H1 (cell line): ENCODE data around the gene CSKMT. TPM values are rescaled to one million over a fixed set of nuclear protein-coding genes. Genes with fewer than 3 reads are reported as not detected.

Source experiments
- CTCF ChIA-PET: fragments of 300-600 bp; sonication (Branson Sonifier 250); formaldehyde crosslinking; loops from one replicate; lab custom pipeline; 2021; ENCODE audit not compliant: partially characterized antibody; lab: Charles Lee
- POLR2A ChIA-PET: fragments of 300-600 bp; sonication (Branson Sonifier 250); formaldehyde crosslinking; loops from one replicate; lab custom pipeline; 2021; ENCODE audit warnings: inconsistent platforms; ENCODE audit not compliant: partially characterized antibody; lab: Charles Lee
- DNase-seq, 2 experiments: peaks; one replicate each; pipeline versions ENCODE4 v3.0.0 to v3.0.0-alpha.2; 2010 to 2022; ENCODE audit warnings: low spot score in 2 of 2, low read depth in 1 of 2, mixed read lengths in 1 of 2
- FAIRE-seq: peaks from 2 replicates; lab custom pipeline; 2011; peaks lifted over from hg19 to GRCh38; lab: Jason Lieb, UNC
- H2AFZ ChIP-seq: 2 replicates; pipeline ENCODE4 v1.8.1; 2012; ENCODE audit warnings: low read length, inconsistent platforms
- H2AK5ac ChIP-seq: 2 replicates; pipeline ENCODE4 v1.6.1; 2013; ENCODE audit warnings: low read depth, low read length
- H2BK120ac ChIP-seq: replicated peaks from 2 replicates; pipeline ENCODE3; 2013; ENCODE audit warnings: low read depth, low read length, inconsistent platforms
- H2BK12ac ChIP-seq: 2 replicates; pipeline ENCODE4 v1.6.1; 2013; ENCODE audit warnings: low read depth, low read length
- H2BK15ac ChIP-seq: 2 replicates; pipeline ENCODE4 v1.6.1; 2013; ENCODE audit warnings: low read length
- H2BK20ac ChIP-seq: 2 replicates; pipeline ENCODE4 v1.6.1; 2013; ENCODE audit warnings: low read length
- H2BK5ac ChIP-seq: 2 replicates; pipeline ENCODE4 v1.6.1; 2013; ENCODE audit warnings: low read depth, low read length
- H3K14ac ChIP-seq: 2 replicates; pipeline ENCODE4 v1.6.1; 2013; ENCODE audit warnings: inconsistent platforms; ENCODE audit not compliant: insufficient read length
- H3K18ac ChIP-seq: 2 replicates; pipeline ENCODE4 v1.6.1; 2013; ENCODE audit warnings: low read length; ENCODE audit errors: extremely low read depth
- H3K23ac ChIP-seq: 2 replicates; pipeline ENCODE4 v1.6.1; 2013; ENCODE audit warnings: inconsistent platforms; ENCODE audit not compliant: insufficient read length
- H3K23me2 ChIP-seq: 2 replicates; pipeline ENCODE4 v1.6.1; 2013; ENCODE audit warnings: low read depth, low read length
- H3K27ac ChIP-seq: 2 replicates; pipeline ENCODE4 v1.6.1; 2011; ENCODE audit warnings: low read depth, low read length, inconsistent platforms
- H3K27me3 ChIP-seq, 4 experiments: replicated peaks in 1 of 4; 1 replicate in 1 of 4; 2 replicates in 3 of 4; pipeline versions ENCODE4 v1.6.1 to v1.8.1; 2011 to 2013; ENCODE audit warnings: low read length in 3 of 4, mild to moderate bottlenecking in 3 of 4, inconsistent platforms in 2 of 4, mixed read lengths in 2 of 4, moderate library complexity in 1 of 4; ENCODE audit not compliant: control insufficient read depth in 3 of 4, insufficient read depth in 3 of 4; ENCODE audit errors: extremely low read depth in 1 of 4
- H3K36me3 ChIP-seq, 4 experiments: 2 replicates each; pipeline versions ENCODE4 v1.6.1 to v1.8.1; 2011 to 2013; ENCODE audit warnings: mild to moderate bottlenecking in 4 of 4, low read length in 3 of 4, moderate library complexity in 2 of 4, control low read depth in 1 of 4, inconsistent platforms in 1 of 4; ENCODE audit not compliant: insufficient read depth in 4 of 4, control insufficient read depth in 2 of 4
- H3K4ac ChIP-seq: replicated peaks from 2 replicates; pipeline ENCODE3; 2013; ENCODE audit warnings: low read length, low read depth, mixed read lengths, inconsistent platforms; ENCODE audit not compliant: insufficient read length
- H3K4me1 ChIP-seq, 4 experiments: replicated peaks in 1 of 4; 1 replicate in 1 of 4; 2 replicates in 3 of 4; pipeline versions ENCODE4 v1.6.1 to v1.8.1; 2011 to 2013; ENCODE audit warnings: low read length in 3 of 4, inconsistent platforms in 2 of 4, mixed read lengths in 1 of 4; ENCODE audit not compliant: insufficient read depth in 4 of 4, control insufficient read depth in 3 of 4
- H3K4me2 ChIP-seq, 2 experiments: 2 replicates each; pipeline versions ENCODE4 v1.6.1 to v1.8.1; 2011 to 2013; ENCODE audit warnings: low read depth in 2 of 2, low read length in 2 of 2, control low read depth in 1 of 2, inconsistent platforms in 1 of 2, mild to moderate bottlenecking in 1 of 2; ENCODE audit not compliant: insufficient read depth in 1 of 2
- H3K4me3 ChIP-seq, 4 experiments: fragments of 200-600, 300-600 bp in 1 of 4; sonication (generic), shearing (Covaris generic), sonication (Bioruptor Twin) in 1 of 4; 2 replicates each; pipeline versions ENCODE4 v1.5.1 to v1.8.1; 2011 to 2016; ENCODE audit warnings: low read length in 4 of 4, low read depth in 3 of 4, control low read depth in 2 of 4, inconsistent platforms in 2 of 4, mild to moderate bottlenecking in 2 of 4, mixed read lengths in 1 of 4, moderate library complexity in 1 of 4; ENCODE audit not compliant: insufficient read depth in 2 of 4; ENCODE audit errors: extremely low read depth in 1 of 4
- H3K56ac ChIP-seq: replicated peaks from 2 replicates; pipeline ENCODE3; 2013; ENCODE audit warnings: low read depth, mild to moderate bottlenecking, mixed read lengths, low read length, inconsistent platforms; ENCODE audit not compliant: insufficient read length
- H3K79me1 ChIP-seq: 2 replicates; pipeline ENCODE4 v1.6.1; 2013; ENCODE audit warnings: low read depth, low read length, control low read depth
- H3K79me2 ChIP-seq, 2 experiments: 2 replicates each; pipeline versions ENCODE4 v1.6.1 to v1.8.1; 2012 to 2013; ENCODE audit warnings: low read length in 2 of 2, mild to moderate bottlenecking in 2 of 2, inconsistent platforms in 1 of 2; ENCODE audit not compliant: insufficient read depth in 2 of 2, control insufficient read depth in 1 of 2
- H3K9ac ChIP-seq, 4 experiments: replicated peaks in 1 of 4; 1 replicate in 1 of 4; 2 replicates in 3 of 4; pipeline versions ENCODE4 v1.6.1 to v1.8.1; 2011 to 2013; ENCODE audit warnings: low read depth in 3 of 4, low read length in 3 of 4, control low read depth in 2 of 4, mild to moderate bottlenecking in 2 of 4, moderate library complexity in 2 of 4, inconsistent platforms in 1 of 4; ENCODE audit errors: extremely low read depth in 1 of 4
- H3K9me3 ChIP-seq, 2 experiments: 2 replicates each; pipeline versions ENCODE4 v1.6.1 to v1.8.1; 2012 to 2013; ENCODE audit warnings: mild to moderate bottlenecking in 2 of 2, moderate library complexity in 2 of 2, control low read depth in 1 of 2, inconsistent platforms in 1 of 2, low read depth in 1 of 2, low read length in 1 of 2, mixed read lengths in 1 of 2; ENCODE audit not compliant: insufficient read depth in 2 of 2
- H4K20me1 ChIP-seq, 2 experiments: replicated peaks in 1 of 2; 2 replicates each; pipeline versions ENCODE3 to v1.8.1; 2011 to 2013; ENCODE audit warnings: inconsistent platforms in 2 of 2, low read length in 2 of 2, mild to moderate bottlenecking in 1 of 2; ENCODE audit not compliant: insufficient read depth in 2 of 2, control insufficient read depth in 1 of 2
- H4K5ac ChIP-seq: 2 replicates; pipeline ENCODE4 v1.6.1; 2013; ENCODE audit warnings: low read length, low read depth, mixed read lengths, inconsistent platforms; ENCODE audit not compliant: insufficient read length
- H4K8ac ChIP-seq: 2 replicates; pipeline ENCODE4 v1.8.0; 2013; ENCODE audit warnings: mild to moderate bottlenecking, moderate library complexity, low read length, inconsistent platforms; ENCODE audit not compliant: insufficient read depth; ENCODE audit errors: extremely low read depth
- H4K91ac ChIP-seq: replicated peaks from 2 replicates; pipeline ENCODE3; 2013; ENCODE audit warnings: low read length, mixed read lengths, inconsistent platforms; ENCODE audit not compliant: insufficient read length
- BRCA1 ChIP-seq: IDR thresholded peaks from 2 replicates; pipeline ENCODE4 v1.6.1; 2012; ENCODE audit warnings: low read depth, low read length, improper control_type of control experiment
- CBX5 ChIP-seq: fragments of 300-800, 300-1000 bp; sonication (generic); IDR thresholded peaks from 2 replicates; pipeline ENCODE4 v1.7.1; 2016; ENCODE audit warnings: antibody characterized with exemption, low read length, low read depth
- CTBP2 ChIP-seq: IDR thresholded peaks from 2 replicates; pipeline ENCODE4 v1.7.0; 2011; ENCODE audit warnings: borderline replicate concordance, mild to moderate bottlenecking, moderate library complexity, mixed read lengths, low read length; ENCODE audit not compliant: insufficient read depth, insufficient read length
- EGR1 ChIP-seq: IDR thresholded peaks from 2 replicates; pipeline ENCODE4 v1.6.1; 2011; ENCODE audit warnings: low read depth, low read length, borderline replicate concordance
- GTF2F1 ChIP-seq: IDR thresholded peaks from 2 replicates; pipeline ENCODE4 v1.6.1; 2012; ENCODE audit warnings: low read depth, low read length, improper control_type of control experiment, borderline replicate concordance
- SIN3A ChIP-seq, 2 experiments: IDR thresholded peaks in 1 of 2; conservative IDR thresholded peaks in 1 of 2; 2 replicates each; pipeline ENCODE4 v1.6.1; 2011 to 2012; ENCODE audit warnings: low read length in 2 of 2, improper control_type of control experiment in 1 of 2, low read depth in 1 of 2, mild to moderate bottlenecking in 1 of 2
- SIX5 ChIP-seq: IDR thresholded peaks from 2 replicates; pipeline ENCODE4 v1.6.1; 2011; ENCODE audit warnings: mild to moderate bottlenecking, low read depth, low read length
- TAF7 ChIP-seq: optimal IDR thresholded peaks from 2 replicates; pipeline ENCODE3; 2011; ENCODE audit warnings: low read depth, mild to moderate bottlenecking, inconsistent platforms, low read length, moderate library complexity, borderline replicate concordance
- TCF12 ChIP-seq: IDR thresholded peaks from 2 replicates; pipeline ENCODE4 v1.6.1; 2011; ENCODE audit warnings: low read depth, mild to moderate bottlenecking, low read length
- WGBS, 2 experiments: shearing (Covaris generic) in 1 of 2; methylation state at CpG; one replicate each; pipeline versions ENCODE4 v1.1.6 to v1.1.7; 2013 to 2015; ENCODE audit warnings: low lambda C conversion rate in 2 of 2, mixed read lengths in 2 of 2, inconsistent platforms in 1 of 2, low coverage in 1 of 2, missing lambda C conversion rate in 1 of 2; ENCODE audit not compliant: insufficient replicate concordance in 2 of 2, insufficient coverage in 1 of 2, insufficient read length in 1 of 2; ENCODE audit errors: extremely low coverage in 1 of 2, missing lambda C conversion rate in 1 of 2; 5-methylcytosine and 5-hydroxymethylcytosine counted together
- polyA plus RNA-seq, 7 experiments: library from polyadenylated mRNA; depleted of rRNA in 3 of 7; stranded (reverse) in 5 of 7; unstranded in 2 of 7; fragments of >200 nt in 5 of 7; fragments of 200-250 nt in 2 of 7; gene quantifications; 1 replicate in 5 of 7; 2 replicates in 1 of 7; 4 replicates in 1 of 7; pipeline versions ENCODE4 v1.2.1 to v1.2.3, GENCODE V29; 2011 to 2013; ENCODE audit warnings: missing spikeins in 2 of 7, mixed read lengths in 2 of 7
- total RNA-seq: library from RNA; stranded (reverse); fragmentation: NEBNext Ultra II Directional; extraction: Animal tissue kit (Norgen Biotek cat#: 25700); gene quantifications from 2 replicates; pipeline ENCODE4 v1.2.1, GENCODE V29; 2021
- TF ChIP-seq, protein P1 (sequence below): IDR thresholded peaks from 2 replicates; pipeline ENCODE4 v1.6.1; 2012; ENCODE audit warnings: inconsistent platforms

CSKMT gene
- total and polyA plus RNA-seq, 2 of the 8 experiments (the other 6 are each of a cell fraction or from before 2014, with no cell fraction given): 12.0 to 66.1 TPM

DNA sequence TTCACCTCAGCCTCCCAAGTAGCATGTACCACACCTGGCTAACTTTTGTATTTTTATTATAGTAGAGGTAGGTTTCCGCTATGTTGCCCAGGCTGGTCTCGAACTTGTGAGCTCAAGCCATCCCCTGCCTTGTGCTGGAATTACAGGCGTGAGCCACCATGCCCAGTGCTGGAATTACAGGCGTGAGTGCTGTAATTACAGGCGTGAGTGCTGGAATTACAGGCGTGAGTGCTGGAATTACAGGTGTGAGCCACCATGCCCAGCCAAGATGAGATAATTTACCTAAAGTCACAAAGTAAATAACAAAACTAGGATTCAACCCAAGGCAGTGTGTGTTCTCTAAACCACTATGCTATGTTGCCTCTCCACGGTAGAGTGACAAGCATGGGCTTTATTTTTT lies 17.4 kb downstream of the CSKMT start:
- H3K79me2 ChIP-seq: peaks cover 0 to 12% of the 10 kb centered on the region in 2 experiments; a peak in 2 of 4 replicates
- no peak overlapping the region for H3K4ac ChIP-seq
- DNase-seq (no peak), FAIRE-seq (no peak)
- no peak overlapping the region for H3K56ac ChIP-seq
- no peak overlapping the region for H3K23ac ChIP-seq
- peaks cover 3% of the 10 kb centered on the region; the same call in 1 of the 2 replicates for H3K23me2 ChIP-seq
- POLR2A ChIA-PET: interaction anchor here (50.4 to 61.4 kb wide), 2 partner anchors 9 to 22 kb away, joined by 2041 read pairs; partner anchors contain the start of genes BSCL2, C11orf98, CSKMT and GANAB
- CTCF ChIA-PET: interaction anchor here (1.6 to 8.2 kb wide), 3 partner anchors 11 to 91 kb away, joined by 6 to 114 read pairs (median 21); partner anchors contain the start of genes BSCL2, GNG3, LRRN4CL and TUT1
- H3K4me3 ChIP-seq: no peak overlapping the region
- no peak for TF ChIP-seq TAF7
- no peak for TF ChIP-seq CBX5
- no peak for TF ChIP-seq BRCA1
- no peak for TF ChIP-seq SIN3A (conservative IDR thresholded peaks at IDR 0.05 in 1 of 2, IDR thresholded peaks at IDR 0.05 in 1 of 2; ENCODE audit: low read depth in 1 of 2, low read length in 2 of 2)
- no peak for TF ChIP-seq SIX5
- TF ChIP-seq TCF12: no peak
- TF ChIP-seq, protein P1, sequence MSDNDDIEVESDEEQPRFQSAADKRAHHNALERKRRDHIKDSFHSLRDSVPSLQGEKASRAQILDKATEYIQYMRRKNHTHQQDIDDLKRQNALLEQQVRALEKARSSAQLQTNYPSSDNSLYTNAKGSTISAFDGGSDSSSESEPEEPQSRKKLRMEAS: no peak
- TF ChIP-seq GTF2F1: no peak
- no peak for TF ChIP-seq EGR1
- TF ChIP-seq CTBP2: no peak
- H2BK20ac ChIP-seq: no peak overlapping the region
- H4K8ac ChIP-seq: no peak overlapping the region
- H3K14ac ChIP-seq: no peak overlapping the region
- no peak overlapping the region for H2BK5ac ChIP-seq
- no peak overlapping the region for H3K9ac ChIP-seq
- no peak overlapping the region for H2BK15ac ChIP-seq
- H3K4me1 ChIP-seq: peaks cover 0 to 8% (median 4%) of the 10 kb centered on the region in 4 experiments; a peak in 3 of 7 replicates
- no peak overlapping the region for H2BK12ac ChIP-seq
- no peak overlapping the region for H4K5ac ChIP-seq
- no peak overlapping the region for H3K4me2 ChIP-seq
- no peak overlapping the region for H2AK5ac ChIP-seq
- H3K27me3 ChIP-seq: no peaks in the 10 kb centered on the region
- peaks cover 0 to 3% (median under 1%) of the 10 kb centered on the region in 4 experiments; a peak in 2 of 8 replicates for H3K36me3 ChIP-seq
- H2BK120ac ChIP-seq: no peak overlapping the region
- H3K9me3 ChIP-seq: no peaks in the 10 kb centered on the region
- H4K91ac ChIP-seq: no peak overlapping the region
- no peak overlapping the region for H3K18ac ChIP-seq
- WGBS, 2 experiments: 86% methylated on average over 7 of the region's 7 CpGs; no CpG with 5 or more reads in 1 of the 2 experiments
- no peak overlapping the region for H2AFZ ChIP-seq
- H3K79me1 ChIP-seq: peaks cover 2% of the 10 kb centered on the region; the same call in 1 of the 2 replicates
- H4K20me1 ChIP-seq: peaks cover 0 to 1% of the 10 kb centered on the region in 2 experiments
- H3K27ac ChIP-seq: no peak overlapping the region
